Liver (tissue), 9 donors: ENCODE measurements around the gene COLEC11. TPM values are rescaled to one million over a fixed set of nuclear protein-coding genes. Genes with fewer than 3 reads are reported as not detected.
A peak's percentile ranks its signal among the peaks of the same experiment; 100 is the strongest.
"Not testable (repeated sequence)": the region's sequence is repeated elsewhere in the genome, so short reads cannot be mapped to it uniquely, and the experiment has no call there.

ENCODE experiments used
- DNase-seq: peaks from one replicate; pipeline ENCODE4 v3.0.0-alpha.2; 2017; ENCODE audit warnings: low spot score
- H3K27ac ChIP-seq, 2 donors: one replicate each; pipeline ENCODE4 v1.7.0; 2013; ENCODE audit warnings: inconsistent platforms in 2 of 2, low read length in 2 of 2, control low read depth in 1 of 2, low read depth in 1 of 2, mild to moderate bottlenecking in 1 of 2
- H3K27me3 ChIP-seq, 4 donors: one replicate each; pipeline versions ENCODE4 v1.6.1 to v1.7.0; 2013; ENCODE audit warnings: low read length in 3 of 4, inconsistent platforms in 1 of 4, mild to moderate bottlenecking in 1 of 4, moderate library complexity in 1 of 4; ENCODE audit not compliant: control insufficient read depth in 4 of 4, insufficient read depth in 4 of 4
- H3K36me3 ChIP-seq, 4 donors: one replicate each; pipeline versions ENCODE4 v1.6.1 to v1.7.0; 2013; ENCODE audit warnings: low read length in 3 of 4, mild to moderate bottlenecking in 3 of 4, low read depth in 1 of 4, moderate library complexity in 1 of 4; ENCODE audit not compliant: control insufficient read depth in 4 of 4, insufficient read depth in 3 of 4
- H3K4me1 ChIP-seq, 4 donors: one replicate each; pipeline versions ENCODE4 v1.6.1 to v1.7.0; 2013; ENCODE audit warnings: low read length in 3 of 4, mild to moderate bottlenecking in 3 of 4, moderate library complexity in 1 of 4; ENCODE audit not compliant: control insufficient read depth in 4 of 4, insufficient read depth in 4 of 4
- H3K4me3 ChIP-seq, 3 donors: one replicate each; pipeline versions ENCODE4 v1.6.1 to v1.7.0; 2013; ENCODE audit warnings: low read length in 3 of 3, control low read depth in 1 of 3, low read depth in 1 of 3, mild to moderate bottlenecking in 1 of 3
- H3K9ac ChIP-seq, 2 donors: one replicate each; pipeline ENCODE4 v1.7.0; 2013; ENCODE audit warnings: low read length in 2 of 2, mild to moderate bottlenecking in 2 of 2, moderate library complexity in 2 of 2, control low read depth in 1 of 2, low read depth in 1 of 2
- H3K9me3 ChIP-seq, 4 donors: one replicate each; pipeline versions ENCODE4 v1.6.1 to v1.7.0; 2013; ENCODE audit warnings: low read length in 3 of 4; ENCODE audit not compliant: control insufficient read depth in 4 of 4
- ATF3 ChIP-seq: IDR thresholded peaks from 2 replicates; pipeline ENCODE4 v1.6.1; 2016; ENCODE audit warnings: antibody characterized with exemption
- FOXA2 ChIP-seq: IDR thresholded peaks from 2 replicates; pipeline ENCODE4 v1.6.1; 2016; ENCODE audit warnings: antibody characterized with exemption
- HNF4G ChIP-seq: IDR thresholded peaks from 2 replicates; pipeline ENCODE4 v1.6.1; 2016; ENCODE audit warnings: antibody characterized with exemption
- MAX ChIP-seq: IDR thresholded peaks from 2 replicates; pipeline ENCODE4 v1.6.1; 2016; ENCODE audit warnings: antibody characterized with exemption
- NR2F2 ChIP-seq: IDR thresholded peaks from 2 replicates; pipeline ENCODE4 v1.6.1; 2016; ENCODE audit warnings: antibody characterized with exemption
- REST ChIP-seq: IDR thresholded peaks from 2 replicates; pipeline ENCODE4 v1.6.1; 2016; ENCODE audit warnings: antibody characterized with exemption, mild to moderate bottlenecking
- RXRA ChIP-seq, 2 donors: IDR thresholded peaks; 2 replicates each; pipeline ENCODE4 v1.6.1; 2017 to 2018; ENCODE audit warnings: antibody characterized with exemption in 2 of 2, mild to moderate bottlenecking in 1 of 2
- TAF1 ChIP-seq: conservative IDR thresholded peaks from 2 replicates; pipeline ENCODE4 v1.6.1; 2016; ENCODE audit warnings: antibody characterized with exemption, mild to moderate bottlenecking
- YY1 ChIP-seq: IDR thresholded peaks from 2 replicates; pipeline ENCODE4 v1.6.1; 2016; ENCODE audit warnings: antibody characterized with exemption, mild to moderate bottlenecking
- ZBTB33 ChIP-seq: IDR thresholded peaks from 2 replicates; pipeline ENCODE4 v1.6.1; 2016; ENCODE audit warnings: antibody characterized with exemption
- WGBS: extraction: QIAGEN DNeasy Blood & Tissue Kit; methylation state at CpG from one replicate; pipeline ENCODE4 v1.1.7; 2013; 5-methylcytosine and 5-hydroxymethylcytosine counted together
- polyA plus RNA-seq, 2 donors: library from polyadenylated mRNA; stranded (reverse) in 1 of 2; unstranded in 1 of 2; fragments of 200-250 nt in 1 of 2; fragments of >200 nt in 1 of 2; fragmentation: Nextera tagmentation in 1 of 2; extraction: Ambion mirVana in 1 of 2; gene quantifications; one replicate each; pipeline versions ENCODE4 v1.2.1 to v1.2.3, GENCODE V29; 2013 to 2015
- total RNA-seq, 2 donors: library from RNA; depleted of rRNA; stranded (reverse); fragments of >200 nt; gene quantifications; one replicate each; pipeline ENCODE4 v1.2.3, GENCODE V29; 2014
- donor health status: healthy.
- donor health status: healthy.
- donor health status: healthy.
- donor health status: healthy.
- donor health status: healthy.

The COLEC11 gene
- total and polyA plus RNA-seq, 4 donors, result 31.0 to 100 (median 70.9) TPM

GRCh38 chr2:3657881-3658280 is 63.0 kb downstream of the COLEC11 start, which contains the start of gene ALLC:
TSS of gene ALLC (plus strand) at chr2:3658200. CDS start at chr2:3671158, 12,958 bp downstream.
- Histone ChIP-seq H3K9me3 (no peaks in the 10 kb centered on the region), H3K4me1 (peaks cover 0 to 4% (median 0%) of the 10 kb centered on the region in 4 donors), H3K27me3 (no peaks in the 10 kb centered on the region), H3K9ac (no peak within 1 kb of the TSS), H3K4me3 (no peak within 1 kb of the TSS), H3K27ac (no peak within 1 kb of the TSS), H3K36me3 (no peaks in the 10 kb centered on the region)
- WGBS, result 97% methylated on average over 7 of the region's 7 CpGs
- TF ChIP-seq MAX, result no peak
- TF ChIP-seq ZBTB33, result no peak
- no peak for TF ChIP-seq FOXA2
- TF ChIP-seq YY1, result no peak
- TF ChIP-seq TAF1, result no peak
- TF ChIP-seq NR2F2, result no peak
- TF ChIP-seq RXRA (IDR thresholded peaks at IDR 0.05), result no peak
- no peak for TF ChIP-seq HNF4G
- no peak for TF ChIP-seq REST
- DNase-seq, result no peak

GRCh38 chr2:3659447-3660432 is 64.8 kb downstream of the COLEC11 start:
- Histone ChIP-seq H3K27me3 (no peaks in the 10 kb centered on the region), H3K27ac (peak overlapping the region in 1 of 2 donors; percentile 12), H3K9me3 (no peaks in the 10 kb centered on the region), H3K36me3 (no peaks in the 10 kb centered on the region), H3K4me1 (peaks cover 0 to 4% (median 0%) of the 10 kb centered on the region in 4 donors), H3K9ac (no peak overlapping the region), H3K4me3 (no peak overlapping the region)
- TF ChIP-seq ATF3 (no peak), NR2F2 (peak; percentile 57)
- WGBS, result 81% methylated on average over 26 of the region's 26 CpGs
- no peak for DNase-seq

- not testable (repeated sequence) for H3K4me3 ChIP-seq
Measured at GRCh38 chr2:3660640-3661039, 65.7 kb downstream of the COLEC11 start.

More at GRCh38 chr2:3660640-3661039, 65.7 kb downstream of the COLEC11 start:
- not testable (repeated sequence) for H3K27ac ChIP-seq, H3K27me3 ChIP-seq, H3K9ac ChIP-seq, DNase-seq, H3K9me3 ChIP-seq, H3K4me1 ChIP-seq, H3K36me3 ChIP-seq
- WGBS, result 88% methylated on average over 7 of the region's 7 CpGs
